ENCODE data around the gene PCDHGA5.
"Not testable (repeated sequence)": the region's sequence is repeated elsewhere in the genome, so short reads cannot be mapped to it uniquely, and the experiment has no call there.

PCDHGA5 gene

GRCh38 chr5:141322261-141322660 lies 41.7 kb upstream of the PCDHGA5 start:
- Histone ChIP-seq H3K27ac (ENCODE audit: poor library complexity, severe bottlenecking) (no peak overlapping the region), H3K36me3 (ENCODE audit: low read depth) (peaks cover 24% of the 10 kb centered on the region), H3K4me3 (ENCODE audit: severe bottlenecking) (no peak overlapping the region), H3K4me1 (ENCODE audit: insufficient read depth, poor library complexity, severe bottlenecking) (peaks cover 4% of the 10 kb centered on the region), H3K27me3 (ENCODE audit: insufficient read depth, poor library complexity, severe bottlenecking) (no peaks in the 10 kb centered on the region), H3K9me3 (ENCODE audit: severe bottlenecking) (peaks cover 26% of the 10 kb centered on the region)
- ATAC-seq (ENCODE audit: low read depth) (no peak), DNase-seq (ENCODE audit: low spot score) (no peak)
- no peak for TF ChIP-seq CTCF (IDR thresholded peaks at IDR 0.05; ENCODE audit: poor library complexity, severe bottlenecking)

GRCh38 chr5:141326088-141326854 lies 37.7 kb upstream of the PCDHGA5 start:
- Histone ChIP-seq H3K27ac (ENCODE audit: poor library complexity, severe bottlenecking) (no peak overlapping the region), H3K36me3 (ENCODE audit: low read depth) (no peaks in the 10 kb centered on the region), H3K9me3 (ENCODE audit: severe bottlenecking) (no peaks in the 10 kb centered on the region), H3K4me1 (ENCODE audit: insufficient read depth, poor library complexity, severe bottlenecking) (peaks cover 4% of the 10 kb centered on the region), H3K27me3 (ENCODE audit: insufficient read depth, poor library complexity, severe bottlenecking) (peaks cover 24% of the 10 kb centered on the region), H3K4me3 (ENCODE audit: severe bottlenecking) (peak overlapping the region; percentile 9)
- TF ChIP-seq CTCF (IDR thresholded peaks at IDR 0.05; ENCODE audit: poor library complexity, severe bottlenecking) = peak; percentile 72
- DNase-seq (ENCODE audit: low spot score) (no peak), ATAC-seq (ENCODE audit: low read depth) (peak; percentile 86)

DNA sequence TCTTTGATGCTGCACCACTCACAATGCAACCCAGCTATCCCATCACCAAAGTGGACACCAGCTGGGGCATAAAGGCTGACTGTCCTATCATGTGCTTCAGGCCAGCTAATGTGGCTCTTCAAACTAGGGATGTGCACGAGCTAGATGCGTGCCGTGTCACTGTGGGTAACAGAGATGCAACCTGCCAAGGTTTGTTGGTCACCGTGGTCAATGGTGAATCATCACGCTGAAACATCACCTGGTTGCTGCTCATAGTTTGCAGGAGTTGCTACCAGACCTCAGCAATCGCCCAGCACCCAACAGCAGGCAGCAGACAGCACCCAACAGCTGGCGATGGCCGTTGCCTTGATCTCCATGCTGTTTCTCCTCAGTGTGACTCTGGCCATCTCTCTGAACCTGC lies 35.7 kb upstream of the PCDHGA5 start:
- no peak for DNase-seq (ENCODE audit: low spot score)
- H3K9me3 ChIP-seq (ENCODE audit: severe bottlenecking) = peaks cover 2% of the 10 kb centered on the region
- no peak overlapping the region for H3K4me3 ChIP-seq (ENCODE audit: severe bottlenecking)
- H3K27me3 ChIP-seq (ENCODE audit: insufficient read depth, poor library complexity, severe bottlenecking) = peaks cover 40% of the 10 kb centered on the region
- no peaks in the 10 kb centered on the region for H3K36me3 ChIP-seq (ENCODE audit: low read depth)
- H3K4me1 ChIP-seq (ENCODE audit: insufficient read depth, poor library complexity, severe bottlenecking) = peaks cover 4% of the 10 kb centered on the region
- ATAC-seq (ENCODE audit: low read depth) = no peak
- H3K27ac ChIP-seq (ENCODE audit: poor library complexity, severe bottlenecking) = no peak overlapping the region
- no peak for TF ChIP-seq CTCF (IDR thresholded peaks at IDR 0.05; ENCODE audit: poor library complexity, severe bottlenecking)

- H3K27ac ChIP-seq (ENCODE audit: poor library complexity, severe bottlenecking) = no peak within 1 kb of the TSS
- peak; percentile 60 for TF ChIP-seq CTCF (IDR thresholded peaks at IDR 0.05; ENCODE audit: poor library complexity, severe bottlenecking)
These were observed 33.5 kb upstream of the PCDHGA5 start, which contains the start of gene PCDHGA1 for GRCh38 chr5:141330299-141331080. PCDHGA1 (plus strand) TSS chr5:141330514.

DNA sequence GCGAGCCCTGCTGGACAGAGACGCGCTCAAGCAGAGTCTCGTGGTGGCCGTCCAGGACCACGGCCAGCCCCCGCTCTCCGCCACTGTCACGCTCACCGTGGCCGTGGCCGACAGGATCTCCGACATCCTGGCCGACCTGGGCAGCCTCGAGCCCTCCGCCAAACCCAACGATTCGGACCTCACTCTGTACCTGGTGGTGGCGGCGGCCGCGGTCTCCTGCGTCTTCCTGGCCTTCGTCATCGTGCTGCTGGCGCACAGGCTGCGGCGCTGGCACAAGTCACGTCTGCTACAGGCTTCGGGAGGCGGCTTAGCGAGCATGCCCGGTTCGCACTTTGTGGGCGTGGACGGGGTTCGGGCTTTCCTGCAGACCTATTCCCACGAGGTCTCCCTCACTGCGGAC lies 31.4 kb upstream of the PCDHGA5 start:
- DNase-seq (ENCODE audit: low spot score); H3K9me3 ChIP-seq (ENCODE audit: severe bottlenecking); ATAC-seq (ENCODE audit: low read depth); H3K4me3 ChIP-seq (ENCODE audit: severe bottlenecking); H3K36me3 ChIP-seq (ENCODE audit: low read depth); H3K27ac ChIP-seq (ENCODE audit: poor library complexity, severe bottlenecking); H3K4me1 ChIP-seq (ENCODE audit: insufficient read depth, poor library complexity, severe bottlenecking): not testable (repeated sequence)
- peaks cover 81% of the 10 kb centered on the region for H3K27me3 ChIP-seq (ENCODE audit: insufficient read depth, poor library complexity, severe bottlenecking)

More at GRCh38 chr5:141330299-141331080, 33.5 kb upstream of the PCDHGA5 start, which contains the start of gene PCDHGA1:
- Histone ChIP-seq H3K4me3 (ENCODE audit: severe bottlenecking) (no peak within 1 kb of the TSS), H3K9me3 (ENCODE audit: severe bottlenecking) (peaks cover 2% of the 10 kb centered on the region), H3K36me3 (ENCODE audit: low read depth) (no peaks in the 10 kb centered on the region), H3K4me1 (ENCODE audit: insufficient read depth, poor library complexity, severe bottlenecking) (peaks cover 4% of the 10 kb centered on the region), H3K27me3 (ENCODE audit: insufficient read depth, poor library complexity, severe bottlenecking) (peaks cover 60% of the 10 kb centered on the region)
- ATAC-seq (ENCODE audit: low read depth) (peak; percentile 48), DNase-seq (ENCODE audit: low spot score) (no peak)

Data from RWPE2 (cell line).